Measurements from ENCODE around the gene C4orf36.

The C4orf36 gene

GRCh38 chr4:86855572-86855971 lies 36.6 kb downstream of the C4orf36 start:
- no peak for DNase-seq (ENCODE audit: low spot score)

- DNase-seq (ENCODE audit: low spot score): no peak
These were observed 39.0 kb downstream of the C4orf36 start for GRCh38 chr4:86853209-86853608.

- DNase-seq (ENCODE audit: low spot score): no peak
These were observed 43.2 kb downstream of the C4orf36 start, which contains the start of gene SLC10A6 for GRCh38 chr4:86848732-86849619. TSS of gene SLC10A6 (minus strand) at chr4:86849384. CDS start at chr4:86849115, 269 bp downstream.

- no peak for DNase-seq (ENCODE audit: low spot score)
These were observed 44.1 kb downstream of the C4orf36 start for GRCh38 chr4:86848136-86848535.

GRCh38 chr4:86847571-86847970 lies 44.7 kb downstream of the C4orf36 start:
- no peak for DNase-seq (ENCODE audit: low spot score)

GRCh38 chr4:86846921-86847320 lies 45.3 kb downstream of the C4orf36 start:
- DNase-seq (ENCODE audit: low spot score): no peak

- DNase-seq (ENCODE audit: low spot score): no peak
These were observed 46.6 kb downstream of the C4orf36 start for GRCh38 chr4:86845593-86845992.

- no peak for DNase-seq (ENCODE audit: low spot score)
These were observed 50.9 kb downstream of the C4orf36 start for GRCh38 chr4:86841309-86841708.

- no peak for DNase-seq (ENCODE audit: low spot score)
These were observed 51.4 kb downstream of the C4orf36 start for GRCh38 chr4:86840858-86841257.

GRCh38 chr4:86837691-86838503 lies 54.3 kb downstream of the C4orf36 start:
- DNase-seq (ENCODE audit: low spot score): no peak

GRCh38 chr4:86835677-86836076 lies 56.5 kb downstream of the C4orf36 start:
- no peak for DNase-seq (ENCODE audit: low spot score)

GRCh38 chr4:86834901-86835300 lies 57.3 kb downstream of the C4orf36 start:
- DNase-seq (ENCODE audit: low spot score): no peak

GRCh38 chr4:86833615-86834014 lies 58.6 kb downstream of the C4orf36 start:
- DNase-seq (ENCODE audit: low spot score): no peak

GRCh38 chr4:86831262-86832130 lies 60.7 kb downstream of the C4orf36 start:
- no peak for DNase-seq (ENCODE audit: low spot score)

All from hematopoietic multipotent progenitor cell treated with erythropoietin and hydrocortisone succinate and interleukin-3 and kit ligand, for 15 days (in vitro differentiated cells).